Caco-2 (cell line): Measurements from ENCODE around the gene IL1RAPL1. TPM values are rescaled to one million over a fixed set of nuclear protein-coding genes. Genes with fewer than 3 reads are reported as not detected.

Source experiments
- BruUV-seq: library from RNA; stranded (reverse); fragments of 400-500 nt; replicated peaks from 2 replicates; lab custom pipeline; 2021; lab: Mats Ljungman, UMichigan
- CTCF ChIA-PET: fragments of 300-600 bp; sonication (Branson Sonifier 250); formaldehyde crosslinking; loops from one replicate; lab custom pipeline; 2022; ENCODE audit warnings: antibody characterized with exemption; lab: Charles Lee
- POLR2A ChIA-PET: fragments of 300-600 bp; sonication (Branson Sonifier 250); formaldehyde crosslinking; loops from one replicate; lab custom pipeline; 2022; ENCODE audit warnings: antibody characterized with exemption; lab: Charles Lee
- DNase-seq, 2 experiments: peaks; one replicate each; pipeline versions ENCODE4 v3.0.0 to v3.0.0-alpha.2; 2020 to 2022
- H3K27me3 ChIP-seq: replicated peaks from 2 replicates; pipeline ENCODE4 v1.6.0; 2011; ENCODE audit warnings: low read length; ENCODE audit not compliant: control insufficient read depth, insufficient read depth
- H3K36me3 ChIP-seq: 2 replicates; pipeline ENCODE4 v1.5.1; 2011; ENCODE audit warnings: low read length; ENCODE audit not compliant: control insufficient read depth, insufficient read depth
- H3K4me1 ChIP-seq: fragments of 250-450 bp; sonication (Bioruptor Pico); 2 replicates; pipeline ENCODE4 v1.5.1; 2020; ENCODE audit warnings: mild to moderate bottlenecking
- H3K4me3 ChIP-seq: 2 replicates; pipeline ENCODE4 v1.5.1; 2011; ENCODE audit warnings: low read depth, mild to moderate bottlenecking, control low read depth, low read length
- H3K9me3 ChIP-seq: fragments of 250-450 bp; sonication (Bioruptor Pico); 2 replicates; pipeline ENCODE4 v1.5.1; 2020; ENCODE audit warnings: mild to moderate bottlenecking, moderate library complexity
- H3K27ac Mint-ChIP-seq: one replicate; pipeline ENCODE4 v1.8.0; 2022; ENCODE audit warnings: mixed read lengths; ENCODE audit not compliant: unreplicated experiment
- H3K27me3 Mint-ChIP-seq: one replicate; pipeline ENCODE4 v1.8.0; 2022; ENCODE audit warnings: mixed read lengths; ENCODE audit not compliant: insufficient read depth, unreplicated experiment
- H3K36me3 Mint-ChIP-seq: one replicate; pipeline ENCODE4 v1.8.0; 2022; ENCODE audit warnings: mild to moderate bottlenecking, mixed read lengths; ENCODE audit not compliant: insufficient read depth, unreplicated experiment
- H3K4me1 Mint-ChIP-seq: one replicate; pipeline ENCODE4 v1.8.0; 2022; ENCODE audit warnings: low read depth, mixed read lengths; ENCODE audit not compliant: unreplicated experiment
- H3K4me3 Mint-ChIP-seq: one replicate; pipeline ENCODE4 v1.8.0; 2022; ENCODE audit warnings: mild to moderate bottlenecking, moderate library complexity, mixed read lengths; ENCODE audit not compliant: unreplicated experiment
- H3K9me3 Mint-ChIP-seq: one replicate; pipeline ENCODE4 v1.8.0; 2022; ENCODE audit warnings: mixed read lengths; ENCODE audit not compliant: unreplicated experiment
- intact Hi-C: fragments of 100-400 bp; cut with micrococcal nuclease; formaldehyde crosslinking; loops from one replicate; pipeline ENCODE4 v1.10.0; 2022; ENCODE audit not compliant: unreplicated experiment
- total RNA-seq: library from RNA; stranded (reverse); gene quantifications from 2 replicates; pipeline ENCODE4 v1.2.3, GENCODE V29; 2022
- TF ChIP-seq, protein P1 (sequence below), 2 experiments: fragments of 200-600 bp in 1 of 2; IDR thresholded peaks; 1 replicate in 1 of 2; 2 replicates in 1 of 2; pipeline versions ENCODE4 v1.5.1 to v1.8.0; 2011 to 2022; ENCODE audit warnings: antibody characterized with exemption in 1 of 2, control low read depth in 1 of 2, inconsistent platforms in 1 of 2, low read depth in 1 of 2, low read length in 1 of 2, mild to moderate bottlenecking in 1 of 2, moderate library complexity in 1 of 2; ENCODE audit not compliant: insufficient read depth in 1 of 2, severe bottlenecking in 1 of 2, unreplicated experiment in 1 of 2

IL1RAPL1 gene
- total RNA-seq, 1 experiment from 2014 or later: not detected

DNA sequence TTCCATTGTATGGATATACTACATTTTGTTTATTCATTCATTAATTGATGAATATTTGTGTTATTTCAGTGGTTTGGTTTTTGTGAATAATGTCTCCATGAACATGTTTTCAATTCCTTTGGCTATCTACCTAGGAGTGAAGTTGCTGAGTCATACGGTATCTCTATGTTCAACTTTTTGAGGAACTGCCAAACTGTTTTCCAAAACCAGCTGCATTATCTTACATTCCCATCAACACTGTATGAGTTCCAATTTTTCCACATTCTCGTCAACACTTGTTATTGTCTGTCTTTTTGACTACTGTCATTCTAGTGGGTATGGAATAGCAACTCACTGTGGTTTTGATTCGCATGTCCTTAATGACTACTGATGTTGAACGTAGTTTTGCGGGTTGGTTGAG, 1239.5 kb downstream of the IL1RAPL1 start:
- CTCF ChIA-PET: no interaction called here
- no peak overlapping the region for H3K27ac Mint-ChIP-seq
- no peaks in the 10 kb centered on the region for H3K9me3 ChIP-seq
- intact Hi-C loops: no loop called here
- TF ChIP-seq, protein P1, sequence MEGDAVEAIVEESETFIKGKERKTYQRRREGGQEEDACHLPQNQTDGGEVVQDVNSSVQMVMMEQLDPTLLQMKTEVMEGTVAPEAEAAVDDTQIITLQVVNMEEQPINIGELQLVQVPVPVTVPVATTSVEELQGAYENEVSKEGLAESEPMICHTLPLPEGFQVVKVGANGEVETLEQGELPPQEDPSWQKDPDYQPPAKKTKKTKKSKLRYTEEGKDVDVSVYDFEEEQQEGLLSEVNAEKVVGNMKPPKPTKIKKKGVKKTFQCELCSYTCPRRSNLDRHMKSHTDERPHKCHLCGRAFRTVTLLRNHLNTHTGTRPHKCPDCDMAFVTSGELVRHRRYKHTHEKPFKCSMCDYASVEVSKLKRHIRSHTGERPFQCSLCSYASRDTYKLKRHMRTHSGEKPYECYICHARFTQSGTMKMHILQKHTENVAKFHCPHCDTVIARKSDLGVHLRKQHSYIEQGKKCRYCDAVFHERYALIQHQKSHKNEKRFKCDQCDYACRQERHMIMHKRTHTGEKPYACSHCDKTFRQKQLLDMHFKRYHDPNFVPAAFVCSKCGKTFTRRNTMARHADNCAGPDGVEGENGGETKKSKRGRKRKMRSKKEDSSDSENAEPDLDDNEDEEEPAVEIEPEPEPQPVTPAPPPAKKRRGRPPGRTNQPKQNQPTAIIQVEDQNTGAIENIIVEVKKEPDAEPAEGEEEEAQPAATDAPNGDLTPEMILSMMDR (IDR thresholded peaks at IDR 0.05; ENCODE audit: insufficient read depth in 1 of 2, low read depth in 1 of 2, low read length in 1 of 2, severe bottlenecking in 1 of 2, unreplicated experiment in 1 of 2): no peak
- no peaks in the 10 kb centered on the region for H3K4me1 ChIP-seq
- H3K27me3 ChIP-seq: no peaks in the 10 kb centered on the region
- no peaks in the 10 kb centered on the region for H3K9me3 Mint-ChIP-seq
- no peaks in the 10 kb centered on the region for H3K36me3 Mint-ChIP-seq
- no peak overlapping the region for H3K4me3 ChIP-seq
- no peaks in the 10 kb centered on the region for H3K36me3 ChIP-seq
- POLR2A ChIA-PET: no interaction called here
- no peak overlapping the region for H3K4me3 Mint-ChIP-seq
- H3K27me3 Mint-ChIP-seq: no peaks in the 10 kb centered on the region
- no TSS peak for BruUV-seq
- no peak for DNase-seq
- H3K4me1 Mint-ChIP-seq: no peaks in the 10 kb centered on the region

DNA sequence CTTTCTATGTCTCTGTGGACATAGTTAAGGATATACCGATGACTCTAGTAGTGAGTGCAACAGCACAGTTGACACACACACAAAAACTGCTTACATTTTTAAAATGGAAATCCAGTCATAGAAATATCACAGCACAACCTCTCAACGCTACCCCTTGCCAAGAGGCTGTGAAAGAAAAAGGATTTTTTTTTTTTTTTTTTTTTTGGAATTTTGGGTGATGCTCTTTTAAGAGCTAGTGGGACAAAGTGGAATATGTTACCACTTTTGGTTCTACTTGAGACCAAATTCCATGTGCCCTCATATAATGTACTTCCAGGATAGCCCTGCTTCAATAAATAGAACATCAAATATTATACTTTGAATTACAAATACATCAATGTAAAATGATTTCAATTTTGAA, 1247.1 kb downstream of the IL1RAPL1 start:
- Mint-ChIP-seq H3K36me3 (no peaks in the 10 kb centered on the region), H3K9me3 (no peaks in the 10 kb centered on the region), H3K4me1 (no peaks in the 10 kb centered on the region), H3K27ac (no peak overlapping the region), H3K27me3 (no peaks in the 10 kb centered on the region), H3K4me3 (no peak overlapping the region)
- TF ChIP-seq, protein P1 (IDR thresholded peaks at IDR 0.05; ENCODE audit: insufficient read depth in 1 of 2, low read depth in 1 of 2, low read length in 1 of 2, severe bottlenecking in 1 of 2, unreplicated experiment in 1 of 2): no peak
- no peaks in the 10 kb centered on the region for H3K9me3 ChIP-seq
- ChIA-PET CTCF (no interaction called here), POLR2A (no interaction called here)
- H3K36me3 ChIP-seq: no peaks in the 10 kb centered on the region
- no peak for DNase-seq
- no peaks in the 10 kb centered on the region for H3K4me1 ChIP-seq
- intact Hi-C loops: no loop called here
- no TSS peak for BruUV-seq
- H3K4me3 ChIP-seq: no peak overlapping the region
- H3K27me3 ChIP-seq: no peaks in the 10 kb centered on the region

DNA sequence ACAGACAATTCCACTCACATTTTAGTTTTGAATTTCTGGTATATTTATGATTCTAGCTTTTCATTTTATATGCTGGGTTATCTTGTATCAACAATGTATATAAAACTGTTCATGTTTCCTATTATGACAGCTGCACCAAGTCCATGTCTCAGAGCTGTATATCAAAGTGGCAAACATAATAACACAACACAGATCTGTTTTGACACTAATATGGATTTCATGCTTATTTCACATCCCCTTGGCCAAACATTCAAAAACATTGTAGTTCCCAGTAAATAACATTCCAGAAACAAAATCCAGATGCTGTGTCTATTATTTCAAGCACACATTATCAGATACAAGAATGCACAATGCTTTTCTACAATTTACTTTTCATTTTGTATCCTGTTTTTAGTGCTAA, 1247.5 kb downstream of the IL1RAPL1 start:
- no TSS peak for BruUV-seq
- CTCF ChIA-PET: no interaction called here

More for the DNA sequence above, 1247.5 kb downstream of the IL1RAPL1 start:
- H3K36me3 Mint-ChIP-seq: no peaks in the 10 kb centered on the region
- no peak for DNase-seq
- Histone ChIP-seq H3K36me3 (no peaks in the 10 kb centered on the region), H3K4me1 (no peaks in the 10 kb centered on the region), H3K4me3 (no peak overlapping the region), H3K9me3 (no peaks in the 10 kb centered on the region), H3K27me3 (no peaks in the 10 kb centered on the region)
- no peak overlapping the region for H3K27ac Mint-ChIP-seq
- H3K4me3 Mint-ChIP-seq: no peak overlapping the region
- no peaks in the 10 kb centered on the region for H3K4me1 Mint-ChIP-seq
- H3K9me3 Mint-ChIP-seq: no peaks in the 10 kb centered on the region
- TF ChIP-seq, protein P1 (IDR thresholded peaks at IDR 0.05; ENCODE audit: insufficient read depth in 1 of 2, low read depth in 1 of 2, low read length in 1 of 2, severe bottlenecking in 1 of 2, unreplicated experiment in 1 of 2): no peak
- POLR2A ChIA-PET: no interaction called here
- H3K27me3 Mint-ChIP-seq: no peaks in the 10 kb centered on the region
- intact Hi-C loops: no loop called here
